ENCODE measurements around the gene PCDH7.

Gene PCDH7

DNA sequence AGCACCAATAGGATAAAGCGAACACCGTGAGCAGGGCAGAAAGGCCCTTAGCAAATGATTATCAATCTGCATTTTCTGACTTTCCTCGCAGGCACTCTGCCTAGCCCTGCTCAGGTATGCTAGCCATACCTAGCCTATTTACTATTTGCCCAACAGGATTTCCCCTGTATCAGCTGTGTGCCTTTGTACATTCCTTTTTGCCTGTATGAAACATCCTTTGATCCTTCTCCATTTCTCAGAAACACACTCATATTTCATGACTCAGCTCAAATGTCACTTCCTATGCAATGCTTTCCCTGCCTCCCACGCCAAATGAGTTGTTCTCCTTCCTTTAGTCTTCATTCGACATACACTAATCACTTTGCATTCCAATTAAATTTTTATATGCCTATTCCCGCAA, 37.2 kb downstream of the PCDH7 start:
- Histone ChIP-seq H3K9me3 (ENCODE audit: control insufficient read depth in 2 of 2, low read length in 2 of 2) (no peaks in the 10 kb centered on the region), H3K4me3 (ENCODE audit: low read length in 2 of 2) (no peak overlapping the region), H3K27me3 (ENCODE audit: control insufficient read depth in 1 of 2, insufficient read depth in 2 of 2, low read length in 2 of 2) (no peaks in the 10 kb centered on the region), H3K27ac (ENCODE audit: low read length) (no peak overlapping the region), H3K4me1 (ENCODE audit: control insufficient read depth, insufficient read depth, low read length) (peaks cover 2% of the 10 kb centered on the region), H3K9ac (ENCODE audit: low read length in 2 of 2) (no peak overlapping the region), H3K36me3 (ENCODE audit: control insufficient read depth in 2 of 2, insufficient read depth in 2 of 2, low read length in 2 of 2) (no peaks in the 10 kb centered on the region)

DNA sequence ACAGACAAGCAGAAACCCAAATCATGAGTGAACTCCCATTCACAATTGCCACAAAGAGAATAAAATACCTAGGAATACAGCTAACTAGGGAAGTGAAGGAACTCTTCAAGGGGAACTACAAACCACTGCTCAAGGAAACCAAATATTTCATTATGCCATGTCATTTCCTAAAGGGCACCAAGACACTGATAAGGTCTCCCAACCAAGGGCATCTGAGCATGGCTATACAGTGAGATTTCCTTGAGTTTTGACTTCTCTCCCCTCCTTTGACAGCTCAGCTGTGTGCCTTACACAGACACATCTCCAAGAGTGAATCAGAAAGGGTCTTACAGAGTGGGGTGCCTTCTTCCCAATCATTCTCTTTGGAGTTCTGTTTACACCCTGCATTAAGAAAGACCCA, 40.4 kb downstream of the PCDH7 start:
- H3K9ac ChIP-seq (ENCODE audit: low read length in 2 of 2): no peak overlapping the region
- no peaks in the 10 kb centered on the region for H3K27me3 ChIP-seq (ENCODE audit: control insufficient read depth in 1 of 2, insufficient read depth in 2 of 2, low read length in 2 of 2)
- H3K4me3 ChIP-seq (ENCODE audit: low read length in 2 of 2): no peak overlapping the region

DNA sequence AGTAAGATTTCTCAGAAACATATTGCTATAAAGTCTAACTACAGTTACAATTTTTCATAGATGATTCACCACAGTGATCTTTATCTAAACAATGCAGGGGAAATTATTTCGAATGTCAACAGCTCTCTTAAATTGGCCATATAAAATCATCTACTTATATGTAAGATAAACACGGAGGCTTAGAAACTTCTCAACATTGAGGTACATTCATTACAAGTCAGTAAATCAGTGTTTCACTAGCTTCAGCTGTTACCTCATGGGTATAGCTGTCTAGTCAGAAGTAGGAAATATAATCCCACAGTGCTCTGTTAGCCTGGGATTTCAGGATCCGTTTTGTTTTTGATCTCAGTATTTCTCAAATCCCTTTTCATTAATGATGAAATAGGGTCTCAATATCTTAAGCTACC, 43.2 kb downstream of the PCDH7 start:
- no peak overlapping the region for H3K4me3 ChIP-seq (ENCODE audit: low read length in 2 of 2)
- H3K9ac ChIP-seq (ENCODE audit: low read length in 2 of 2): no peak overlapping the region
- no peaks in the 10 kb centered on the region for H3K36me3 ChIP-seq (ENCODE audit: control insufficient read depth in 2 of 2, insufficient read depth in 2 of 2, low read length in 2 of 2)
- H3K9me3 ChIP-seq (ENCODE audit: control insufficient read depth in 2 of 2, low read length in 2 of 2): no peaks in the 10 kb centered on the region
- H3K27me3 ChIP-seq (ENCODE audit: control insufficient read depth in 1 of 2, insufficient read depth in 2 of 2, low read length in 2 of 2): no peaks in the 10 kb centered on the region
- peaks cover 4% of the 10 kb centered on the region for H3K4me1 ChIP-seq (ENCODE audit: control insufficient read depth, insufficient read depth, low read length)
- H3K27ac ChIP-seq (ENCODE audit: low read length): no peak overlapping the region

More for the DNA sequence above, 40.4 kb downstream of the PCDH7 start:
- Histone ChIP-seq H3K4me1 (ENCODE audit: control insufficient read depth, insufficient read depth, low read length) (no peaks in the 10 kb centered on the region), H3K27ac (ENCODE audit: low read length) (no peak overlapping the region), H3K9me3 (ENCODE audit: control insufficient read depth in 2 of 2, low read length in 2 of 2) (no peaks in the 10 kb centered on the region), H3K36me3 (ENCODE audit: control insufficient read depth in 2 of 2, insufficient read depth in 2 of 2, low read length in 2 of 2) (no peaks in the 10 kb centered on the region)

GRCh38 chr4:30765022-30765421, 44.9 kb downstream of the PCDH7 start:
- Histone ChIP-seq H3K4me1 (ENCODE audit: control insufficient read depth, insufficient read depth, low read length) (peaks cover 4% of the 10 kb centered on the region), H3K27ac (ENCODE audit: low read length) (no peak overlapping the region), H3K9me3 (ENCODE audit: control insufficient read depth in 2 of 2, low read length in 2 of 2) (no peaks in the 10 kb centered on the region), H3K36me3 (ENCODE audit: control insufficient read depth in 2 of 2, insufficient read depth in 2 of 2, low read length in 2 of 2) (no peaks in the 10 kb centered on the region), H3K4me3 (ENCODE audit: low read length in 2 of 2) (no peak overlapping the region), H3K27me3 (ENCODE audit: control insufficient read depth in 1 of 2, insufficient read depth in 2 of 2, low read length in 2 of 2) (no peaks in the 10 kb centered on the region), H3K9ac (ENCODE audit: low read length in 2 of 2) (no peak overlapping the region)

DNA sequence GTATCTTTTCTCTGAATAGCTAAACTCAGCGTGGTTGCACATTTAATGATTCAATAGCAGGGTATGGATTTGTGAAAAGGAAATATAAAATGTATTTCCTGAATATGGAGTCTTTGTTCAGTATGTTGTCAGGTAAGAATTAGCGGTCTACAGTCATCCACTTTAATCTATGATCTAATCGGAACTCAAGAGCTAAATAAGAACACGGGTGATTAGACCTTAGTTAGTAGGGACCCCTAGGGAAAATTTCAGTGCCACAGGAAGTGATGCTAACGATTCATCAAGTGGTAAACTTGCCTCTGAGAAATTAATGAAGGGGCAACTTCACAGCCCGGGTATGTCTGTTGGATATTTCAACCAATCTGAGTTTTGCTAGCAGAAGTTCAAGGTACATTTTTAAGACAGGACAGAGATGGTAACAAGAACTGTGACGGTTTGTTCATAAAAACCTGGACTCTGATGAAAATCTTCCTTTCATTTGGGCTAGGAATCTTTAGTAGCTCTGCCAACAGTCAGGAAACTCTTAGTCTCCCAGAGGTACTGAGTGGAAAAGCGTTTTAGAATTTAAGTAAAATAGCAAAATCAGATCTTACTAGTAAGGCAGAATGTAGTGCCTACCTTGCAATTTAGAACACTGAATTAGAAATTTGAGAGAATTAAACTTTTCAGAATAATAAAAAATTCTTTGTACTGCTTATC, 47.1 kb downstream of the PCDH7 start:
- Histone ChIP-seq H3K9me3 (ENCODE audit: control insufficient read depth in 2 of 2, low read length in 2 of 2) (no peaks in the 10 kb centered on the region), H3K4me1 (ENCODE audit: control insufficient read depth, insufficient read depth, low read length) (peaks cover 4% of the 10 kb centered on the region), H3K9ac (ENCODE audit: low read length in 2 of 2) (no peak overlapping the region), H3K36me3 (ENCODE audit: control insufficient read depth in 2 of 2, insufficient read depth in 2 of 2, low read length in 2 of 2) (no peaks in the 10 kb centered on the region), H3K27ac (ENCODE audit: low read length) (no peak overlapping the region), H3K4me3 (ENCODE audit: low read length in 2 of 2) (no peak overlapping the region), H3K27me3 (ENCODE audit: control insufficient read depth in 1 of 2, insufficient read depth in 2 of 2, low read length in 2 of 2) (no peaks in the 10 kb centered on the region)

GRCh38 chr4:30768277-30768676, 48.1 kb downstream of the PCDH7 start:
- H3K9ac ChIP-seq (ENCODE audit: low read length in 2 of 2): no peak overlapping the region
- no peaks in the 10 kb centered on the region for H3K9me3 ChIP-seq (ENCODE audit: control insufficient read depth in 2 of 2, low read length in 2 of 2)
- H3K4me1 ChIP-seq (ENCODE audit: control insufficient read depth, insufficient read depth, low read length): peaks cover 4% of the 10 kb centered on the region
- no peak overlapping the region for H3K4me3 ChIP-seq (ENCODE audit: low read length in 2 of 2)
- no peak overlapping the region for H3K27ac ChIP-seq (ENCODE audit: low read length)
- no peaks in the 10 kb centered on the region for H3K36me3 ChIP-seq (ENCODE audit: control insufficient read depth in 2 of 2, insufficient read depth in 2 of 2, low read length in 2 of 2)
- no peaks in the 10 kb centered on the region for H3K27me3 ChIP-seq (ENCODE audit: control insufficient read depth in 1 of 2, insufficient read depth in 2 of 2, low read length in 2 of 2)

DNA sequence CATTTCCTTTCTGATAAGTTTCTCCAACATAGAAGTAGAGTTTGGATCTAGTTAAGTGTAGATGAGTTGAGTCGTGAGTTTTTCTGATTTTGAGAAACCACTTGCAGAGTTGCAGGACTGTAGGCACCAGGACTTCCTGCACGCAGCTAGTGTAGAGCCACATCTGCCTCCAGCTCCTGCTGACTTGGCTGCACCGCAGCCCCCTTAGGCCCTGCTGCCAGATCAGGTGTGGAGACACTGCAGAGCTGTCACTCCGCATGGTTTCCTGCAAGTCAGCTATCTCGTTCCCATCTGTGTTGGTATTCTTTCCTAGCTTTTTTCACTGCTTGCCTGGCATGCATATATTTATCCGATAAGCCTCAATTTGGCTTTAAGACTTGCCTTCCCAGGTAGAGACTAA, 48.9 kb downstream of the PCDH7 start:
- Histone ChIP-seq H3K4me1 (ENCODE audit: control insufficient read depth, insufficient read depth, low read length) (peaks cover 4% of the 10 kb centered on the region), H3K4me3 (ENCODE audit: low read length in 2 of 2) (no peak overlapping the region), H3K27me3 (ENCODE audit: control insufficient read depth in 1 of 2, insufficient read depth in 2 of 2, low read length in 2 of 2) (no peaks in the 10 kb centered on the region), H3K9me3 (ENCODE audit: control insufficient read depth in 2 of 2, low read length in 2 of 2) (no peaks in the 10 kb centered on the region), H3K9ac (ENCODE audit: low read length in 2 of 2) (no peak overlapping the region), H3K36me3 (ENCODE audit: control insufficient read depth in 2 of 2, insufficient read depth in 2 of 2, low read length in 2 of 2) (no peaks in the 10 kb centered on the region), H3K27ac (ENCODE audit: low read length) (no peak overlapping the region)

GRCh38 chr4:30770049-30770549, 49.9 kb downstream of the PCDH7 start:
- Histone ChIP-seq H3K9ac (ENCODE audit: low read length in 2 of 2) (no peak overlapping the region), H3K36me3 (ENCODE audit: control insufficient read depth in 2 of 2, insufficient read depth in 2 of 2, low read length in 2 of 2) (no peaks in the 10 kb centered on the region), H3K9me3 (ENCODE audit: control insufficient read depth in 2 of 2, low read length in 2 of 2) (no peaks in the 10 kb centered on the region), H3K4me1 (ENCODE audit: control insufficient read depth, insufficient read depth, low read length) (peaks cover 4% of the 10 kb centered on the region), H3K27me3 (ENCODE audit: control insufficient read depth in 1 of 2, insufficient read depth in 2 of 2, low read length in 2 of 2) (no peaks in the 10 kb centered on the region), H3K27ac (ENCODE audit: low read length) (no peak overlapping the region), H3K4me3 (ENCODE audit: low read length in 2 of 2) (no peak overlapping the region)

DNA sequence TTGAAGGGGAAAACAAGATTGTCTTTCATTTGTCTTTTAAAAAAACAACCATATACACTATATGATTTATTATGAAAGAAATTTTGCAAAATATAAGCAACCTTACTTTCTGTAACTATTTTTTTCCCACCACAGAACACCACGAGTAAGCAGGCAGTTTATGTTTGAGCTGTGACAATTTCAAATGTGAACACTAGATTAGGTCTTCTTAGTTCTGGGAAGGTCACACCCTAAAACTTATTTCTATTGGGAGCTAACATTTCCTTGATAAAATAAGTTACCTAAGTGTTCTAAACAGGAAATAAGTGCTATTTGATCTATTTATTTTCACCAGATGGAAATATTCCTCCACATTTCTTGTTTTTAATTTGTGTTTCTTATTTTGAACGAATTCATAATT, 50.6 kb downstream of the PCDH7 start:
- H3K4me3 ChIP-seq (ENCODE audit: low read length in 2 of 2): no peak overlapping the region
- H3K36me3 ChIP-seq (ENCODE audit: control insufficient read depth in 2 of 2, insufficient read depth in 2 of 2, low read length in 2 of 2): no peaks in the 10 kb centered on the region
- no peak overlapping the region for H3K27ac ChIP-seq (ENCODE audit: low read length)
- peaks cover 4% of the 10 kb centered on the region for H3K4me1 ChIP-seq (ENCODE audit: control insufficient read depth, insufficient read depth, low read length)
- no peaks in the 10 kb centered on the region for H3K9me3 ChIP-seq (ENCODE audit: control insufficient read depth in 2 of 2, low read length in 2 of 2)
- no peak overlapping the region for H3K9ac ChIP-seq (ENCODE audit: low read length in 2 of 2)
- no peaks in the 10 kb centered on the region for H3K27me3 ChIP-seq (ENCODE audit: control insufficient read depth in 1 of 2, insufficient read depth in 2 of 2, low read length in 2 of 2)

GRCh38 chr4:30776451-30776850, 56.3 kb downstream of the PCDH7 start:
- Histone ChIP-seq H3K4me3 (ENCODE audit: low read length in 2 of 2) (no peak overlapping the region), H3K9me3 (ENCODE audit: control insufficient read depth in 2 of 2, low read length in 2 of 2) (no peaks in the 10 kb centered on the region), H3K27ac (ENCODE audit: low read length) (no peak overlapping the region), H3K36me3 (ENCODE audit: control insufficient read depth in 2 of 2, insufficient read depth in 2 of 2, low read length in 2 of 2) (no peaks in the 10 kb centered on the region), H3K4me1 (ENCODE audit: control insufficient read depth, insufficient read depth, low read length) (peaks cover 4% of the 10 kb centered on the region), H3K27me3 (ENCODE audit: control insufficient read depth in 1 of 2, insufficient read depth in 2 of 2, low read length in 2 of 2) (no peaks in the 10 kb centered on the region), H3K9ac (ENCODE audit: low read length in 2 of 2) (no peak overlapping the region)

DNA sequence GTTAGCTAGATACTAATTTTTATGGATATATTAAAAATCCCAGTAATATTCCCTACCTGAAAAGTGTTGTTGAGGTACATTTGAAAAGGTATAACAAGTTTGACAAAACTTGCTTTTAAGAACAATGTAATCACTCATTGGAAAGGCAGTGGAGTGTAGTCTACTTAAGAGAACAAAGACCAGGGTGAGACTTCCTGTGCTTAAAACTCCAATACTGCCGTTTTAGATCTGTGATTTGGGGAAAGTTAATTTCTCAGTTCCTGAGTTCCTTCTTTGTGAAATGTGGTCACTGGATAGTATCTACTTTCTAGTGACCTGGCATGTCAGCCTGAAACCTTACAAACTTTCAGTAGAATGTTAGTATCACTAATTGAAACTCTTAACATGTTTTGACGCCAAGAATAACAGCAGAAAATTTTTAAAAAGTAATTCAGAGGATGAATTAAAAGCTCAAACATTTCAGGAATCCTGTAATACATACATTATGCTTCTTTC, 56.8 kb downstream of the PCDH7 start:
- Histone ChIP-seq H3K4me3 (ENCODE audit: low read length in 2 of 2) (no peak overlapping the region), H3K4me1 (ENCODE audit: control insufficient read depth, insufficient read depth, low read length) (peaks cover 4% of the 10 kb centered on the region), H3K27me3 (ENCODE audit: control insufficient read depth in 1 of 2, insufficient read depth in 2 of 2, low read length in 2 of 2) (no peaks in the 10 kb centered on the region), H3K27ac (ENCODE audit: low read length) (no peak overlapping the region), H3K36me3 (ENCODE audit: control insufficient read depth in 2 of 2, insufficient read depth in 2 of 2, low read length in 2 of 2) (no peaks in the 10 kb centered on the region), H3K9ac (ENCODE audit: low read length in 2 of 2) (no peak overlapping the region), H3K9me3 (ENCODE audit: control insufficient read depth in 2 of 2, low read length in 2 of 2) (no peaks in the 10 kb centered on the region)
